H1 (cell line): ENCODE measurements around the gene IL17RD. TPM values are rescaled to one million over a fixed set of nuclear protein-coding genes. Genes with fewer than 3 reads are reported as not detected.

Experiments used
- CTCF ChIA-PET: fragments of 300-600 bp; sonication (Branson Sonifier 250); formaldehyde crosslinking; loops from one replicate; lab custom pipeline; 2021; ENCODE audit not compliant: partially characterized antibody; lab: Charles Lee
- POLR2A ChIA-PET: fragments of 300-600 bp; sonication (Branson Sonifier 250); formaldehyde crosslinking; loops from one replicate; lab custom pipeline; 2021; ENCODE audit warnings: inconsistent platforms; ENCODE audit not compliant: partially characterized antibody; lab: Charles Lee
- DNase-seq, 2 experiments: peaks; one replicate each; pipeline versions ENCODE4 v3.0.0 to v3.0.0-alpha.2; 2010 to 2022; ENCODE audit warnings: low spot score in 2 of 2, low read depth in 1 of 2, mixed read lengths in 1 of 2
- FAIRE-seq: peaks from 2 replicates; lab custom pipeline; 2011; peaks lifted over from hg19 to GRCh38; lab: Jason Lieb, UNC
- H2AFZ ChIP-seq: 2 replicates; pipeline ENCODE4 v1.8.1; 2012; ENCODE audit warnings: low read length, inconsistent platforms
- H2AK5ac ChIP-seq: 2 replicates; pipeline ENCODE4 v1.6.1; 2013; ENCODE audit warnings: low read depth, low read length
- H2BK120ac ChIP-seq: replicated peaks from 2 replicates; pipeline ENCODE3; 2013; ENCODE audit warnings: low read depth, low read length, inconsistent platforms
- H2BK12ac ChIP-seq: 2 replicates; pipeline ENCODE4 v1.6.1; 2013; ENCODE audit warnings: low read depth, low read length
- H2BK15ac ChIP-seq: 2 replicates; pipeline ENCODE4 v1.6.1; 2013; ENCODE audit warnings: low read length
- H2BK20ac ChIP-seq: 2 replicates; pipeline ENCODE4 v1.6.1; 2013; ENCODE audit warnings: low read length
- H2BK5ac ChIP-seq: 2 replicates; pipeline ENCODE4 v1.6.1; 2013; ENCODE audit warnings: low read depth, low read length
- H3K14ac ChIP-seq: 2 replicates; pipeline ENCODE4 v1.6.1; 2013; ENCODE audit warnings: inconsistent platforms; ENCODE audit not compliant: insufficient read length
- H3K18ac ChIP-seq: 2 replicates; pipeline ENCODE4 v1.6.1; 2013; ENCODE audit warnings: low read length; ENCODE audit errors: extremely low read depth
- H3K23ac ChIP-seq: 2 replicates; pipeline ENCODE4 v1.6.1; 2013; ENCODE audit warnings: inconsistent platforms; ENCODE audit not compliant: insufficient read length
- H3K23me2 ChIP-seq: 2 replicates; pipeline ENCODE4 v1.6.1; 2013; ENCODE audit warnings: low read depth, low read length
- H3K27ac ChIP-seq: 2 replicates; pipeline ENCODE4 v1.6.1; 2011; ENCODE audit warnings: low read depth, low read length, inconsistent platforms
- H3K27me3 ChIP-seq, 4 experiments: replicated peaks in 1 of 4; 1 replicate in 1 of 4; 2 replicates in 3 of 4; pipeline versions ENCODE4 v1.6.1 to v1.8.1; 2011 to 2013; ENCODE audit warnings: low read length in 3 of 4, mild to moderate bottlenecking in 3 of 4, inconsistent platforms in 2 of 4, mixed read lengths in 2 of 4, moderate library complexity in 1 of 4; ENCODE audit not compliant: control insufficient read depth in 3 of 4, insufficient read depth in 3 of 4; ENCODE audit errors: extremely low read depth in 1 of 4
- H3K36me3 ChIP-seq, 4 experiments: 2 replicates each; pipeline versions ENCODE4 v1.6.1 to v1.8.1; 2011 to 2013; ENCODE audit warnings: mild to moderate bottlenecking in 4 of 4, low read length in 3 of 4, moderate library complexity in 2 of 4, control low read depth in 1 of 4, inconsistent platforms in 1 of 4; ENCODE audit not compliant: insufficient read depth in 4 of 4, control insufficient read depth in 2 of 4
- H3K4ac ChIP-seq: replicated peaks from 2 replicates; pipeline ENCODE3; 2013; ENCODE audit warnings: low read length, low read depth, mixed read lengths, inconsistent platforms; ENCODE audit not compliant: insufficient read length
- H3K4me1 ChIP-seq, 4 experiments: replicated peaks in 1 of 4; 1 replicate in 1 of 4; 2 replicates in 3 of 4; pipeline versions ENCODE4 v1.6.1 to v1.8.1; 2011 to 2013; ENCODE audit warnings: low read length in 3 of 4, inconsistent platforms in 2 of 4, mixed read lengths in 1 of 4; ENCODE audit not compliant: insufficient read depth in 4 of 4, control insufficient read depth in 3 of 4
- H3K4me2 ChIP-seq, 2 experiments: 2 replicates each; pipeline versions ENCODE4 v1.6.1 to v1.8.1; 2011 to 2013; ENCODE audit warnings: low read depth in 2 of 2, low read length in 2 of 2, control low read depth in 1 of 2, inconsistent platforms in 1 of 2, mild to moderate bottlenecking in 1 of 2; ENCODE audit not compliant: insufficient read depth in 1 of 2
- H3K4me3 ChIP-seq, 4 experiments: fragments of 200-600, 300-600 bp in 1 of 4; sonication (generic), shearing (Covaris generic), sonication (Bioruptor Twin) in 1 of 4; 2 replicates each; pipeline versions ENCODE4 v1.5.1 to v1.8.1; 2011 to 2016; ENCODE audit warnings: low read length in 4 of 4, low read depth in 3 of 4, control low read depth in 2 of 4, inconsistent platforms in 2 of 4, mild to moderate bottlenecking in 2 of 4, mixed read lengths in 1 of 4, moderate library complexity in 1 of 4; ENCODE audit not compliant: insufficient read depth in 2 of 4; ENCODE audit errors: extremely low read depth in 1 of 4
- H3K56ac ChIP-seq: replicated peaks from 2 replicates; pipeline ENCODE3; 2013; ENCODE audit warnings: low read depth, mild to moderate bottlenecking, mixed read lengths, low read length, inconsistent platforms; ENCODE audit not compliant: insufficient read length
- H3K79me1 ChIP-seq: 2 replicates; pipeline ENCODE4 v1.6.1; 2013; ENCODE audit warnings: low read depth, low read length, control low read depth
- H3K79me2 ChIP-seq, 2 experiments: 2 replicates each; pipeline versions ENCODE4 v1.6.1 to v1.8.1; 2012 to 2013; ENCODE audit warnings: low read length in 2 of 2, mild to moderate bottlenecking in 2 of 2, inconsistent platforms in 1 of 2; ENCODE audit not compliant: insufficient read depth in 2 of 2, control insufficient read depth in 1 of 2
- H3K9ac ChIP-seq, 4 experiments: replicated peaks in 1 of 4; 1 replicate in 1 of 4; 2 replicates in 3 of 4; pipeline versions ENCODE4 v1.6.1 to v1.8.1; 2011 to 2013; ENCODE audit warnings: low read depth in 3 of 4, low read length in 3 of 4, control low read depth in 2 of 4, mild to moderate bottlenecking in 2 of 4, moderate library complexity in 2 of 4, inconsistent platforms in 1 of 4; ENCODE audit errors: extremely low read depth in 1 of 4
- H3K9me3 ChIP-seq, 2 experiments: 2 replicates each; pipeline versions ENCODE4 v1.6.1 to v1.8.1; 2012 to 2013; ENCODE audit warnings: mild to moderate bottlenecking in 2 of 2, moderate library complexity in 2 of 2, control low read depth in 1 of 2, inconsistent platforms in 1 of 2, low read depth in 1 of 2, low read length in 1 of 2, mixed read lengths in 1 of 2; ENCODE audit not compliant: insufficient read depth in 2 of 2
- H4K20me1 ChIP-seq, 2 experiments: replicated peaks in 1 of 2; 2 replicates each; pipeline versions ENCODE3 to v1.8.1; 2011 to 2013; ENCODE audit warnings: inconsistent platforms in 2 of 2, low read length in 2 of 2, mild to moderate bottlenecking in 1 of 2; ENCODE audit not compliant: insufficient read depth in 2 of 2, control insufficient read depth in 1 of 2
- H4K5ac ChIP-seq: 2 replicates; pipeline ENCODE4 v1.6.1; 2013; ENCODE audit warnings: low read length, low read depth, mixed read lengths, inconsistent platforms; ENCODE audit not compliant: insufficient read length
- H4K8ac ChIP-seq: 2 replicates; pipeline ENCODE4 v1.8.0; 2013; ENCODE audit warnings: mild to moderate bottlenecking, moderate library complexity, low read length, inconsistent platforms; ENCODE audit not compliant: insufficient read depth; ENCODE audit errors: extremely low read depth
- H4K91ac ChIP-seq: replicated peaks from 2 replicates; pipeline ENCODE3; 2013; ENCODE audit warnings: low read length, mixed read lengths, inconsistent platforms; ENCODE audit not compliant: insufficient read length
- CTBP2 ChIP-seq: IDR thresholded peaks from 2 replicates; pipeline ENCODE4 v1.7.0; 2011; ENCODE audit warnings: borderline replicate concordance, mild to moderate bottlenecking, moderate library complexity, mixed read lengths, low read length; ENCODE audit not compliant: insufficient read depth, insufficient read length
- JUN ChIP-seq: IDR thresholded peaks from 2 replicates; pipeline ENCODE4 v1.6.1; 2011; ENCODE audit warnings: low read depth, mild to moderate bottlenecking, improper control_type of control experiment, low read length
- KDM1A ChIP-seq: fragments of 200-600, 300-600 bp; sonication (generic); IDR thresholded peaks from 2 replicates; pipeline ENCODE4 v1.7.1; 2016; ENCODE audit warnings: mild to moderate bottlenecking, low read length, borderline replicate concordance
- NANOG ChIP-seq: IDR thresholded peaks from 2 replicates; pipeline ENCODE4 v1.6.1; 2011; ENCODE audit warnings: low read length, low read depth, mild to moderate bottlenecking, inconsistent platforms; ENCODE audit not compliant: insufficient read depth, poor library complexity, severe bottlenecking
- PHF8 ChIP-seq: fragments of 200-600 bp; sonication (generic); conservative IDR thresholded peaks from 2 replicates; pipeline ENCODE4 v1.7.1; 2012; ENCODE audit warnings: low read depth, mild to moderate bottlenecking, inconsistent platforms, low read length, moderate library complexity
- POLR2A ChIP-seq, 2 experiments: IDR thresholded peaks; 1 replicate in 1 of 2; 2 replicates in 1 of 2; pipeline ENCODE4 v1.6.1; 2011; ENCODE audit warnings: low read depth in 2 of 2, low read length in 2 of 2, mild to moderate bottlenecking in 2 of 2; ENCODE audit errors: control extremely low read depth in 1 of 2
- RFX5 ChIP-seq: IDR thresholded peaks from 2 replicates; pipeline ENCODE4 v1.6.1; 2011; ENCODE audit warnings: low read depth, low read length, improper control_type of control experiment, borderline replicate concordance
- RNF2 ChIP-seq: fragments of 200-900, 300-1000 bp; sonication (generic); IDR thresholded peaks from 2 replicates; pipeline ENCODE4 v1.7.1; 2016; ENCODE audit warnings: borderline replicate concordance, low read depth, mild to moderate bottlenecking, antibody characterized with exemption, low read length; ENCODE audit not compliant: poor library complexity, severe bottlenecking; ENCODE audit errors: missing control alignments
- SIN3A ChIP-seq, 2 experiments: IDR thresholded peaks in 1 of 2; conservative IDR thresholded peaks in 1 of 2; 2 replicates each; pipeline ENCODE4 v1.6.1; 2011 to 2012; ENCODE audit warnings: low read length in 2 of 2, improper control_type of control experiment in 1 of 2, low read depth in 1 of 2, mild to moderate bottlenecking in 1 of 2
- SIX5 ChIP-seq: IDR thresholded peaks from 2 replicates; pipeline ENCODE4 v1.6.1; 2011; ENCODE audit warnings: mild to moderate bottlenecking, low read depth, low read length
- SP4 ChIP-seq: IDR thresholded peaks from 2 replicates; pipeline ENCODE4 v1.6.1; 2012; ENCODE audit warnings: low read length, inconsistent platforms
- SRF ChIP-seq: IDR thresholded peaks from 2 replicates; pipeline ENCODE4 v1.6.1; 2011; ENCODE audit warnings: mild to moderate bottlenecking, low read depth, low read length, moderate library complexity
- TBP ChIP-seq: IDR thresholded peaks from 2 replicates; pipeline ENCODE4 v1.6.1; 2011; ENCODE audit warnings: low read depth, low read length, improper control_type of control experiment
- WGBS, 2 experiments: shearing (Covaris generic) in 1 of 2; methylation state at CpG; one replicate each; pipeline versions ENCODE4 v1.1.6 to v1.1.7; 2013 to 2015; ENCODE audit warnings: low lambda C conversion rate in 2 of 2, mixed read lengths in 2 of 2, inconsistent platforms in 1 of 2, low coverage in 1 of 2, missing lambda C conversion rate in 1 of 2; ENCODE audit not compliant: insufficient replicate concordance in 2 of 2, insufficient coverage in 1 of 2, insufficient read length in 1 of 2; ENCODE audit errors: extremely low coverage in 1 of 2, missing lambda C conversion rate in 1 of 2; 5-methylcytosine and 5-hydroxymethylcytosine counted together
- polyA plus RNA-seq, 7 experiments: library from polyadenylated mRNA; depleted of rRNA in 3 of 7; stranded (reverse) in 5 of 7; unstranded in 2 of 7; fragments of >200 nt in 5 of 7; fragments of 200-250 nt in 2 of 7; gene quantifications; 1 replicate in 5 of 7; 2 replicates in 1 of 7; 4 replicates in 1 of 7; pipeline versions ENCODE4 v1.2.1 to v1.2.3, GENCODE V29; 2011 to 2013; ENCODE audit warnings: missing spikeins in 2 of 7, mixed read lengths in 2 of 7
- total RNA-seq: library from RNA; stranded (reverse); fragmentation: NEBNext Ultra II Directional; extraction: Animal tissue kit (Norgen Biotek cat#: 25700); gene quantifications from 2 replicates; pipeline ENCODE4 v1.2.1, GENCODE V29; 2021

IL17RD gene
- total and polyA plus RNA-seq, 2 of the 8 experiments (the other 6 are each of a cell fraction or from before 2014, with no cell fraction given) = 10.9 to 48.9 TPM

GRCh38 chr3:57126244-57126643 is 38.9 kb downstream of the IL17RD start:
- Histone ChIP-seq H3K4ac (no peak overlapping the region), H3K4me2 (peak overlapping the region; percentile 16 to 25; a peak in 1 of 4 replicates), H3K9ac (no peak overlapping the region), H3K36me3 (no peaks in the 10 kb centered on the region), H4K5ac (no peak overlapping the region), H4K20me1 (peaks cover 8 to 21% of the 10 kb centered on the region in 2 experiments), H4K8ac (no peak overlapping the region), H2BK20ac (no peak overlapping the region), H3K27ac (no peak overlapping the region), H3K79me1 (peaks cover 5% of the 10 kb centered on the region), H3K27me3 (peaks cover 4 to 24% (median 19%) of the 10 kb centered on the region in 4 experiments), H3K23me2 (peaks cover 2% of the 10 kb centered on the region; the same call in 1 of the 2 replicates), H3K4me1 (peaks cover 19 to 49% (median 39%) of the 10 kb centered on the region in 4 experiments), H3K9me3 (no peaks in the 10 kb centered on the region), H2BK12ac (no peak overlapping the region), H3K23ac (no peak overlapping the region), H2BK15ac (no peak overlapping the region), H2AFZ (no peak overlapping the region), H2BK120ac (no peak overlapping the region), H4K91ac (no peak overlapping the region), H3K56ac (no peak overlapping the region), H3K4me3 (no peak overlapping the region), H2BK5ac (no peak overlapping the region), H3K79me2 (peaks cover 0 to 26% of the 10 kb centered on the region in 2 experiments; a peak in 2 of 4 replicates), H3K18ac (no peak overlapping the region), H2AK5ac (no peak overlapping the region), H3K14ac (no peak overlapping the region)
- POLR2A ChIA-PET = interaction anchor here (0.8 to 4.2 kb wide), 8 partner anchors 10 to 39 kb away, joined by 3 to 19 read pairs (median 8); partner anchors contain the start of gene IL17RD
- DNase-seq (peak; percentile 60 to 64), FAIRE-seq (peak; percentile 81)
- 13% methylated on average over 4 of the region's 4 CpGs; no CpG with 5 or more reads in 1 of the 2 experiments for WGBS, 2 experiments
- CTCF ChIA-PET = interaction anchor here (0.6 to 6.8 kb wide), 20 partner anchors 9 to 779 kb away, joined by 3 to 39 read pairs (median 4); no protein-coding TSS in a partner anchor
- no peak for TF ChIP-seq NANOG
- no peak for TF ChIP-seq KDM1A
- TF ChIP-seq RNF2 = no peak
- TF ChIP-seq CTBP2 = no peak
- peak in 1 of 2 experiments; percentile 41; a peak in 1 of 3 replicates for TF ChIP-seq POLR2A (IDR thresholded peaks at IDR 0.05; ENCODE audit: control extremely low read depth in 1 of 2, low read depth in 2 of 2, low read length in 2 of 2)
- TF ChIP-seq RFX5 = no peak
- peak; percentile 99 for TF ChIP-seq SRF
- TF ChIP-seq SIX5 = no peak
- TF ChIP-seq SIN3A (conservative IDR thresholded peaks at IDR 0.05 in 1 of 2, IDR thresholded peaks at IDR 0.05 in 1 of 2; ENCODE audit: low read depth in 1 of 2, low read length in 2 of 2) = no peak
- no peak for TF ChIP-seq PHF8
- TF ChIP-seq SP4 = no peak
- TF ChIP-seq TBP = no peak; the same call in 1 of the 2 replicates
- no peak for TF ChIP-seq JUN
